Smooth muscle cell (in vitro differentiated cells): ENCODE data around the gene LIN7C. TPM values are rescaled to one million over a fixed set of nuclear protein-coding genes. Genes with fewer than 3 reads are reported as not detected.

ENCODE experiments used
- DNase-seq: peaks from one replicate; lab custom pipeline; 2025; ENCODE audit not compliant: unreplicated experiment; lab: John Stamatoyannopoulos, UW
- H2AFZ ChIP-seq: fragments of 200-600 bp; sonication (generic); 2 replicates; pipeline ENCODE4 v1.6.0; 2016; ENCODE audit warnings: antibody characterized with exemption, low read depth, mild to moderate bottlenecking
- H3F3A ChIP-seq: fragments of 200-600 bp; sonication (generic); 2 replicates; pipeline ENCODE4 v1.6.0; 2017; ENCODE audit warnings: antibody characterized with exemption, low read depth
- H3K27ac ChIP-seq: fragments of 200-600 bp; sonication (generic); 2 replicates; pipeline ENCODE4 v1.5.1; 2016; ENCODE audit warnings: low read depth, mild to moderate bottlenecking
- H3K27me3 ChIP-seq: fragments of 200-600 bp; sonication (generic); 2 replicates; pipeline ENCODE4 v1.6.1; 2016; ENCODE audit warnings: low read depth, mild to moderate bottlenecking
- H3K36me3 ChIP-seq: fragments of 200-600 bp; sonication (generic); 2 replicates; pipeline ENCODE4 v1.5.1; 2016; ENCODE audit warnings: low read depth
- H3K4me1 ChIP-seq: fragments of 200-600 bp; sonication (generic); 2 replicates; pipeline ENCODE4 v1.5.1; 2016; ENCODE audit warnings: low read depth
- H3K4me2 ChIP-seq: fragments of 200-600 bp; sonication (generic); 2 replicates; pipeline ENCODE4 v1.6.0; 2016; ENCODE audit warnings: mild to moderate bottlenecking
- H3K4me3 ChIP-seq: fragments of 200-600 bp; sonication (generic); 2 replicates; pipeline ENCODE4 v1.5.1; 2016; ENCODE audit warnings: mild to moderate bottlenecking
- H3K79me2 ChIP-seq: fragments of 200-600 bp; sonication (generic); 2 replicates; pipeline ENCODE4 v1.6.0; 2016; ENCODE audit warnings: low read depth, mild to moderate bottlenecking
- H3K9ac ChIP-seq: fragments of 200-600 bp; sonication (generic); 2 replicates; pipeline ENCODE4 v1.6.0; 2016; ENCODE audit warnings: low read depth
- H3K9me3 ChIP-seq: fragments of 200-600 bp; sonication (generic); replicated peaks from 2 replicates; pipeline ENCODE4 v1.5.1; 2016; ENCODE audit warnings: low read depth
- H4K20me1 ChIP-seq: fragments of 200-600 bp; sonication (generic); 2 replicates; pipeline ENCODE4 v1.6.0; 2016; ENCODE audit warnings: low read depth
- CTCF ChIP-seq: fragments of 200-600 bp; sonication (generic); IDR thresholded peaks from 2 replicates; pipeline ENCODE4 v1.5.1; 2017; ENCODE audit warnings: borderline replicate concordance, mild to moderate bottlenecking, antibody characterized with exemption; ENCODE audit not compliant: insufficient read depth, poor library complexity, severe bottlenecking
- WGBS: methylation state at CpG from one replicate; pipeline ENCODE4 v1.1.7; 2016; ENCODE audit warnings: low lambda C conversion rate; 5-methylcytosine and 5-hydroxymethylcytosine counted together
- polyA plus RNA-seq: library from polyadenylated mRNA; unstranded; fragments of >200 nt; fragmentation: Nextera tagmentation; extraction: Ambion mirVana; gene quantifications from 2 replicates; pipeline ENCODE4 v1.2.1, GENCODE V29; 2016
- total RNA-seq: library from RNA; depleted of rRNA; stranded (reverse); fragments of >200 nt; gene quantifications from 2 replicates; pipeline ENCODE4 v1.2.3, GENCODE V29; 2014

Gene LIN7C
- total and polyA plus RNA-seq, 2 experiments from 2014 or later = 11.3 to 30.8 TPM

DNA sequence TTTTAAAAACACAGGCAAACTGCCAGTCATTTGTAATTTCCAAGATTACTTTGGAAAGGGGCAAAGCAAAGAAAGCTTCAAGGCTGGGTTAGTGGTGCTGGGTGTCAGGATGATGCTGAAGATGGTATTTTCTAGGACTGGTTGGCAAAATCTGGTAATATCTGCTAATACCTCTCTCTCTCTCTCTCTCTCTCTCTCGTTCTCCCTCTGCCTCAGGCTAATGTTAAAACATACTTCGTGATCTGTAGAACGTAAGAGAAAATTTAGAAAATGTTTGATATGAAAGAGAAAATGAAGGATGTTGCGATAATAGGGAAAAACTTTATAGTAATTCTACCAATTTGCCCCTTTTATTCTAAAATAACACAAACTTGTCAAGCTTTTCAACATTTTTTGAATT lies 24.6 kb downstream of the LIN7C start:
- no peak for DNase-seq
- Histone ChIP-seq H3K27ac (no peak overlapping the region), H3K9ac (no peak overlapping the region), H3K27me3 (no peaks in the 10 kb centered on the region), H3F3A (no peaks in the 10 kb centered on the region), H3K9me3 (no peaks in the 10 kb centered on the region), H4K20me1 (no peaks in the 10 kb centered on the region), H3K4me1 (no peaks in the 10 kb centered on the region), H3K79me2 (no peaks in the 10 kb centered on the region), H3K4me3 (no peak overlapping the region), H3K36me3 (no peaks in the 10 kb centered on the region), H2AFZ (no peak overlapping the region), H3K4me2 (no peak overlapping the region)
- TF ChIP-seq CTCF = no peak
- WGBS = 94% methylated on average over 4 of the region's 4 CpGs

GRCh38 chr11:27477831-27478230 lies 28.7 kb downstream of the LIN7C start:
- H3K9ac ChIP-seq = no peak overlapping the region
- no peaks in the 10 kb centered on the region for H3K36me3 ChIP-seq
- H4K20me1 ChIP-seq = no peaks in the 10 kb centered on the region
- H2AFZ ChIP-seq = no peak overlapping the region
- no peaks in the 10 kb centered on the region for H3K79me2 ChIP-seq
- TF ChIP-seq CTCF = no peak
- H3K4me1 ChIP-seq = no peaks in the 10 kb centered on the region
- WGBS = 63% methylated on average over 2 of the region's 2 CpGs
- no peak overlapping the region for H3K4me2 ChIP-seq
- H3K27ac ChIP-seq = no peak overlapping the region
- no peak for DNase-seq
- no peaks in the 10 kb centered on the region for H3K9me3 ChIP-seq
- H3K27me3 ChIP-seq = no peaks in the 10 kb centered on the region
- H3F3A ChIP-seq = peaks cover 6% of the 10 kb centered on the region
- no peak overlapping the region for H3K4me3 ChIP-seq

DNA sequence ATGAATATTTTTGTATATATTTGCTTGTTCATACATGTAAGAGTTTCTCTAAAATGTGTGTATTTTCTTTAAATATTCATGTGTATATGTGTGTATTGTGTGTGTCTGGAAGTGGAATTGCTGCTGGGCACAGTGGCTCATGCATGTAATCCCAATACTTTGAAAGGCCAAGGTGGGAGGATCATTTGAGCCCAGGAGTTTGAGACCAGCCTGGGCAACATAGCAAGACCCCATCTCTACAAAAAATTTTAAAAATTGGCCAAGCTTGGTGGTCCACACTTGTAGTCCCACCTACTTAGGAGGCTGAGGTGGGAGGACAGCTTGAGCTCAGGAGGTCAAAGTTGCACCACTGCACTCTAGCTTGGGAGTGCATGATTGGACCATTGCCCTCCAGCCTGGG lies 29.3 kb downstream of the LIN7C start:
- Histone ChIP-seq H3K79me2 (no peaks in the 10 kb centered on the region), H3K4me1 (no peaks in the 10 kb centered on the region), H3K27ac (no peak overlapping the region), H2AFZ (no peak overlapping the region), H3F3A (peaks cover 6% of the 10 kb centered on the region), H3K27me3 (no peaks in the 10 kb centered on the region), H3K4me2 (no peak overlapping the region), H3K9me3 (no peaks in the 10 kb centered on the region), H3K36me3 (no peaks in the 10 kb centered on the region), H3K4me3 (no peak overlapping the region), H3K9ac (no peak overlapping the region), H4K20me1 (no peaks in the 10 kb centered on the region)
- DNase-seq = no peak
- no peak for TF ChIP-seq CTCF

GRCh38 chr11:27475622-27476021 lies 30.9 kb downstream of the LIN7C start:
- Histone ChIP-seq H3K36me3 (no peaks in the 10 kb centered on the region), H3K9me3 (no peaks in the 10 kb centered on the region), H3K9ac (no peak overlapping the region), H3K4me1 (peaks cover under 1% of the 10 kb centered on the region), H3K79me2 (peaks cover 14% of the 10 kb centered on the region), H4K20me1 (peaks cover 11% of the 10 kb centered on the region), H2AFZ (no peak overlapping the region), H3K4me2 (no peak overlapping the region), H3F3A (peaks cover 6% of the 10 kb centered on the region), H3K27me3 (no peaks in the 10 kb centered on the region), H3K27ac (no peak overlapping the region), H3K4me3 (no peak overlapping the region)
- TF ChIP-seq CTCF = no peak
- 94% methylated on average over 5 of the region's 5 CpGs for WGBS
- DNase-seq = no peak
